CD4-positive, alpha-beta T cell (primary cell): ENCODE results near the gene FKBP1A. TPM values are rescaled to one million over a fixed set of nuclear protein-coding genes. Genes with fewer than 3 reads are reported as not detected.

Experiments
- ATAC-seq: fragments of 200-7000 bp; cut with Tn5 transposase; one replicate; pipeline ENCODE4 v1.10.0; 2022; ENCODE audit warnings: mild to moderate bottlenecking; ENCODE audit not compliant: poor library complexity
- CTCF ChIA-PET: fragments of 350-600 bp; sonication (Branson Sonifier 250); formaldehyde crosslinking; loops from one replicate; lab custom pipeline; 2021; ENCODE audit warnings: antibody characterized with exemption, inconsistent platforms; lab: Charles Lee
- POLR2A ChIA-PET: fragments of 350-600 bp; sonication (Branson Sonifier 250); formaldehyde crosslinking; loops from one replicate; lab custom pipeline; 2021; ENCODE audit warnings: antibody characterized with exemption, inconsistent platforms; lab: Charles Lee
- DNase-seq, 14 experiments: peaks; one replicate each; pipeline ENCODE4 v3.0.0-alpha.2; 2013 to 2020; ENCODE audit warnings: mixed read lengths in 2 of 14
- H3K27ac ChIP-seq, 2 donors: one replicate each; pipeline versions ENCODE4 v1.5.1 to v1.7.0; 2013; ENCODE audit warnings: low read length in 2 of 2, low read depth in 1 of 2, mild to moderate bottlenecking in 1 of 2
- H3K27me3 ChIP-seq, 2 experiments: 1 replicate in 1 of 2; 2 replicates in 1 of 2; pipeline versions ENCODE4 v1.6.1 to v1.7.0; 2013; ENCODE audit warnings: low read length in 2 of 2, control low read depth in 1 of 2, mild to moderate bottlenecking in 1 of 2, moderate library complexity in 1 of 2; ENCODE audit not compliant: insufficient read depth in 2 of 2, control insufficient read depth in 1 of 2
- H3K36me3 ChIP-seq: one replicate; pipeline ENCODE4 v1.6.1; 2013; ENCODE audit warnings: low read length, control low read depth; ENCODE audit not compliant: insufficient read depth
- H3K4me1 ChIP-seq: one replicate; pipeline ENCODE4 v1.6.1; 2013; ENCODE audit warnings: low read length, control low read depth; ENCODE audit not compliant: insufficient read depth
- H3K4me3 ChIP-seq: one replicate; pipeline ENCODE4 v1.5.1; 2013; ENCODE audit warnings: mild to moderate bottlenecking, low read length, moderate library complexity
- H3K9me3 ChIP-seq, 2 experiments: 1 replicate in 1 of 2; 2 replicates in 1 of 2; pipeline versions ENCODE4 v1.6.1 to v1.7.0; 2013; ENCODE audit warnings: low read length in 2 of 2, mild to moderate bottlenecking in 2 of 2, control low read depth in 1 of 2, moderate library complexity in 1 of 2; ENCODE audit not compliant: control insufficient read depth in 1 of 2, insufficient read depth in 1 of 2
- H3K27ac Mint-ChIP-seq: one replicate; pipeline ENCODE4 v1.8.0; 2020; ENCODE audit warnings: mixed read lengths
- H3K27me3 Mint-ChIP-seq: one replicate; pipeline ENCODE4 v1.8.0; 2021; ENCODE audit warnings: mixed read lengths
- H3K36me3 Mint-ChIP-seq: one replicate; pipeline ENCODE4 v1.8.0; 2021; ENCODE audit warnings: low read depth, mixed read lengths
- H3K4me1 Mint-ChIP-seq: one replicate; pipeline ENCODE4 v1.8.0; 2021; ENCODE audit warnings: low read depth, mixed read lengths
- H3K4me3 Mint-ChIP-seq: one replicate; pipeline ENCODE4 v1.8.0; 2020; ENCODE audit warnings: mild to moderate bottlenecking, mixed read lengths
- H3K9me3 Mint-ChIP-seq: one replicate; pipeline ENCODE4 v1.8.0; 2020; ENCODE audit warnings: mixed read lengths
- intact Hi-C, 2 experiments: fragments of 100-400 bp; cut with DNase I in 1 of 2; cut with micrococcal nuclease in 1 of 2; formaldehyde crosslinking; loops; one replicate each; pipeline versions ENCODE4 v1.15.1 to v1.9.0; 2023 to 2025; cut with DNase I, micrococcal nuclease
- total RNA-seq, 174 experiments: library from RNA in 2 of 174; stranded (reverse) in 2 of 174; gene quantifications; one replicate each; pipeline ENCODE4 v1.2.3 and lab custom pipeline; 2021 to 2026
- TF ChIP-seq, protein P1 (sequence below): fragments of 200-600 bp; IDR thresholded peaks from one replicate; pipeline ENCODE4 v1.8.0; 2022; ENCODE audit warnings: antibody characterized with exemption, mild to moderate bottlenecking

The FKBP1A gene
- total RNA-seq, 2 experiments from 2014 or later, result 43.3 to 45.4 TPM

DNA sequence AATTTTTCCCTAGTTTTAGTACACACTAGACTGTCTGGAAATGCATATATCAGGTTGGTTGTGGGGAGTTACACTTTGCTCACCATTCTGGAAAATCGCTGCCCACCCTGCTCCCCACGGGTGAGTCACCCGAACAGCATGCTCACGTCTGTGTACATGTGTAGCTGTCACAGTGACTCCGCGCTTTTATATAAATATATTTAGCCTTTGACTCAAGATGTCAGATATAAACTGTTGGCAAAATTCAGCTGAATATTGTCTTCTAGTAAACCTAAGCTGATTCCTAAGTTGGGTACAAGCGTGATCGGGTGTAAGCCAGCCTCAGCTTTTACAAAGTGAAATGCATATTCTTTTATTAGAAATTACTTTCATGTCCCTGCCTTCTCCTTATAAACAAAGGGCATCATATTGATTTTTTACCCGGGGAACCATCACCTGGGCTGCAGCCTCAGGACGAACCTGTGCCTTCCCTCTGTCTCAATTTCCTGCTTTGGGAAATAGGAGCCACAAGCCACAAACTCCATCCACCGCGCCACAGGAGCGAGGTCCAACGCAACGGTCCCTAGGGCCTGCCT is 68.2 kb downstream of the FKBP1A start:
- H3K4me3 Mint-ChIP-seq, result no peak overlapping the region
- H3K9me3 Mint-ChIP-seq, result no peaks in the 10 kb centered on the region
- peak overlapping the region; percentile 95 for H3K4me3 ChIP-seq
- intact Hi-C loops, result loop anchor here (1.0 to 10.0 kb wide), 8 partner anchors 60 to 207 kb away; partner anchors contain the start of genes FKBP1A (in 1 of the 2), NSFL1C (in 1 of the 2), PSMF1 (in 1 of the 2) and SNPH (in 1 of the 2)
- POLR2A ChIA-PET, result interaction anchor here (1.2 to 1.7 kb wide), 6 partner anchors 38 to 142 kb away, joined by 4 to 11 read pairs (median 8); partner anchors contain the start of genes FKBP1A and NSFL1C
- peaks cover 49% of the 10 kb centered on the region for H3K4me1 ChIP-seq
- CTCF ChIA-PET, result interaction anchor here (1.0 to 2.2 kb wide), 5 partner anchors 10 to 142 kb away, joined by 3 to 7 read pairs (median 4); partner anchors contain the start of gene NSFL1C
- peaks cover 5% of the 10 kb centered on the region for H3K36me3 Mint-ChIP-seq
- H3K36me3 ChIP-seq, result no peaks in the 10 kb centered on the region
- peaks cover 6% of the 10 kb centered on the region for H3K4me1 Mint-ChIP-seq
- H3K27ac Mint-ChIP-seq, result no peak overlapping the region
- H3K27me3 Mint-ChIP-seq, result no peaks in the 10 kb centered on the region
- peak overlapping the region; percentile 95 to 98 for H3K27ac ChIP-seq
- no peaks in the 10 kb centered on the region for H3K9me3 ChIP-seq
- H3K27me3 ChIP-seq, result no peaks in the 10 kb centered on the region
- TF ChIP-seq, protein P1, sequence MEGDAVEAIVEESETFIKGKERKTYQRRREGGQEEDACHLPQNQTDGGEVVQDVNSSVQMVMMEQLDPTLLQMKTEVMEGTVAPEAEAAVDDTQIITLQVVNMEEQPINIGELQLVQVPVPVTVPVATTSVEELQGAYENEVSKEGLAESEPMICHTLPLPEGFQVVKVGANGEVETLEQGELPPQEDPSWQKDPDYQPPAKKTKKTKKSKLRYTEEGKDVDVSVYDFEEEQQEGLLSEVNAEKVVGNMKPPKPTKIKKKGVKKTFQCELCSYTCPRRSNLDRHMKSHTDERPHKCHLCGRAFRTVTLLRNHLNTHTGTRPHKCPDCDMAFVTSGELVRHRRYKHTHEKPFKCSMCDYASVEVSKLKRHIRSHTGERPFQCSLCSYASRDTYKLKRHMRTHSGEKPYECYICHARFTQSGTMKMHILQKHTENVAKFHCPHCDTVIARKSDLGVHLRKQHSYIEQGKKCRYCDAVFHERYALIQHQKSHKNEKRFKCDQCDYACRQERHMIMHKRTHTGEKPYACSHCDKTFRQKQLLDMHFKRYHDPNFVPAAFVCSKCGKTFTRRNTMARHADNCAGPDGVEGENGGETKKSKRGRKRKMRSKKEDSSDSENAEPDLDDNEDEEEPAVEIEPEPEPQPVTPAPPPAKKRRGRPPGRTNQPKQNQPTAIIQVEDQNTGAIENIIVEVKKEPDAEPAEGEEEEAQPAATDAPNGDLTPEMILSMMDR, result no peak
- peak; percentile 0 for ATAC-seq
- DNase-seq, result peak in 6 of 14 experiments; percentile 16 to 65 (median 40)

DNA sequence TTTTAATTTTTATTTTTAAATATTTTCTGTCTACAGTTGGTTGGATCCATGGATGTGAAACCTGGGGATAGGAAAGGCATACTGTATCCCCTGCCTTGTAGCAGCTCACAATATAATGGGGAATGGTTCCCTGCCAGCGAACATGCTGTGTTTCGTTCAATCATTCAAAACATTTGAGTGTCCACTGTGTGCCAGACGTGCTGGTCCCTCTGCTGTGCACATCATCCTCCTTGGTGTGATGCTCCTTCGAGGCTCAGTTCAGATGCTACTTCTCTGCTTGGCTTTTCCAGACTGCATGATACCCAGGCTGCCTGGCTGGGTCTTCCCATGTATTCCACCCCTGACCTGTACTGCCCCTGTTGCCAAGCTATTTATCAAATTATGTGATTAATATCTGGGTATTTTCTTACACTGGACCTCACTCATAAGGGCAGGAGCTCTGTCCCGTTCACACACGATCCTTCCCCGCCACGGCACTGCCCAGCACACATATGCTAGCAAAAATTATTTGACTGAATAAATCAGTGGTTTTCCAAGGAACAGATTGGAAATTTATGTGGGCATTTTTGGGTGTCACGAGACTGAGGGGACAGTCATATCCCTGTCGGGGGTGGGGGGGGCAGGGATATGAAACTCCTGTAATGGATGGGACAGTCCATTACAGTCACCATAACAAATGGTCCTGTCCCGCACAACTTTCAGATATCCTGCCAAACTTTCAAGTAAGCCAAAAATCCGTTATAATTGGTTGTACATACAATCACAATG is 68.8 kb downstream of the FKBP1A start:
- no peaks in the 10 kb centered on the region for H3K36me3 Mint-ChIP-seq
- no peaks in the 10 kb centered on the region for H3K4me1 Mint-ChIP-seq
- Histone ChIP-seq H3K27ac (peak overlapping the region; percentile 95 to 98), H3K36me3 (no peaks in the 10 kb centered on the region), H3K4me3 (no peak overlapping the region), H3K4me1 (peaks cover 45% of the 10 kb centered on the region), H3K27me3 (no peaks in the 10 kb centered on the region), H3K9me3 (no peaks in the 10 kb centered on the region)
- H3K27ac Mint-ChIP-seq, result no peak overlapping the region
- ChIA-PET POLR2A (interaction anchor here (1.7 kb wide), 1 partner anchor 143 kb away, joined by 8 read pairs; the partner anchor contains the start of gene NSFL1C), CTCF (interaction anchor here (1.0 to 2.2 kb wide), 4 partner anchors 9 to 143 kb away, joined by 3 to 7 read pairs (median 5); partner anchors contain the start of gene NSFL1C)
- TF ChIP-seq, protein P1, result no peak
- peak in 2 of 14 experiments; percentile 2 to 29 for DNase-seq
- intact Hi-C loops, result loop anchor here (2.0 to 10.0 kb wide), 4 partner anchors 59 to 203 kb away; partner anchors contain the start of gene SNPH (in 1 of the 2)
- H3K4me3 Mint-ChIP-seq, result peak overlapping the region; percentile 20
- H3K9me3 Mint-ChIP-seq, result no peaks in the 10 kb centered on the region
- no peak for ATAC-seq
- H3K27me3 Mint-ChIP-seq, result no peaks in the 10 kb centered on the region

DNA sequence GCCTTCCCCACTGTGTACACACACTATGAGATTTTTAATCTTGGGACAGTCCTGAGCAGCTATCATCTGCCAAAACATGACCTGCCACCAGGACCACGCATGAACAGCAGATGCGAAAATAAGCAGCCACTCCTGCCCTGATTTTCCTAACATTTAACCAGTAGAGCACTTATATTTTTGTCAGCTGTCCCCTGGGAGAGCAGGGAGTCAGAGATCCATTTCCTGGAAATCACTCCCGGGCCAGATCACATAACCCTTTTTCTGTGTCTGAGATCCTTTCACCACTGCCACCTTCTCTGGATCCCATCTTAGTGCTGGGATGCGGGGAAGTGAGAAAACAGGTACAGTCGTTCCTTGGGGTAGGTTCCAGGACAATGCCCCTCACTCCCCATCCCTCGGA is 69.6 kb downstream of the FKBP1A start:
- H3K36me3 Mint-ChIP-seq, result no peaks in the 10 kb centered on the region
- H3K36me3 ChIP-seq, result no peaks in the 10 kb centered on the region
- CTCF ChIA-PET, result interaction anchor here (1.4 to 1.7 kb wide), 2 partner anchors 8 to 114 kb away, joined by 3 to 6 read pairs; no protein-coding TSS in a partner anchor
- POLR2A ChIA-PET, result no interaction called here
- TF ChIP-seq, protein P1, result no peak
- H3K4me3 ChIP-seq, result no peak overlapping the region
- H3K4me3 Mint-ChIP-seq, result no peak overlapping the region
- peaks cover 38% of the 10 kb centered on the region for H3K4me1 ChIP-seq
- DNase-seq, result peak in 1 of 14 experiments; percentile 23
- no peaks in the 10 kb centered on the region for H3K9me3 ChIP-seq
- H3K27ac ChIP-seq, result no peak overlapping the region
- H3K9me3 Mint-ChIP-seq, result no peaks in the 10 kb centered on the region
- no peaks in the 10 kb centered on the region for H3K27me3 ChIP-seq
- no peak for ATAC-seq
- H3K27ac Mint-ChIP-seq, result peak overlapping the region; percentile 54
- no peaks in the 10 kb centered on the region for H3K4me1 Mint-ChIP-seq
- H3K27me3 Mint-ChIP-seq, result no peaks in the 10 kb centered on the region
- intact Hi-C loops, result loop anchor here in 1 of 2 experiments (5.0 to 10.0 kb wide), 2 partner anchors 58 to 101 kb away; partner anchors contain the start of gene SNPH
